HepG2 (cell line): ENCODE measurements around the gene ATP7B. TPM values are rescaled to one million over a fixed set of nuclear protein-coding genes. Genes with fewer than 3 reads are reported as not detected.

Experiments
- CCDC6 ChIP-seq: sonication (generic); formaldehyde crosslinking; IDR thresholded peaks from 2 replicates; pipeline ENCODE4 v1.8.1; 2022; ENCODE audit warnings: mild to moderate bottlenecking, missing genetic modification reagents, moderate library complexity
- CREM ChIP-seq, 2 experiments: sonication (generic) in 1 of 2; formaldehyde crosslinking in 1 of 2; IDR thresholded peaks; 2 replicates each; pipeline versions ENCODE4 v1.4.0 to v1.6.1; 2016 to 2020; ENCODE audit warnings: antibody characterized with exemption in 1 of 2, mild to moderate bottlenecking in 1 of 2, missing genetic modification reagents in 1 of 2
- CTCF ChIP-seq: sonication (generic); formaldehyde crosslinking; IDR thresholded peaks from 2 replicates; pipeline ENCODE4 v1.5.0; 2020; ENCODE audit warnings: mild to moderate bottlenecking, missing genetic modification reagents, moderate library complexity
- DMAP1 ChIP-seq: IDR thresholded peaks from 2 replicates; pipeline ENCODE4 v1.6.1; 2016
- DRAP1 ChIP-seq: IDR thresholded peaks from 2 replicates; pipeline ENCODE4 v1.6.1; 2016; ENCODE audit warnings: missing genetic modification reagents, missing compliant biosample characterization
- KDM4B ChIP-seq: sonication (generic); formaldehyde crosslinking; IDR thresholded peaks from 2 replicates; pipeline ENCODE4 v1.4.0; 2020; ENCODE audit warnings: missing genetic modification reagents
- MAF1 ChIP-seq: sonication (generic); formaldehyde crosslinking; IDR thresholded peaks from 2 replicates; pipeline ENCODE4 v1.5.0; 2020; ENCODE audit warnings: missing genetic modification reagents, borderline replicate concordance
- PRMT3 ChIP-seq: sonication (generic); formaldehyde crosslinking; IDR thresholded peaks from 2 replicates; pipeline ENCODE4 v1.8.1; 2022; ENCODE audit warnings: low read depth, mild to moderate bottlenecking, moderate library complexity, missing genetic modification reagents, borderline replicate concordance
- SIN3A ChIP-seq: IDR thresholded peaks from 2 replicates; pipeline ENCODE4 v1.6.1; 2011; ENCODE audit warnings: low read depth, mild to moderate bottlenecking, control low read depth, low read length, borderline replicate concordance
- SPEN ChIP-seq: sonication (generic); formaldehyde crosslinking; IDR thresholded peaks from 2 replicates; pipeline ENCODE4 v1.5.1; 2020; ENCODE audit warnings: low read depth, mild to moderate bottlenecking, missing genetic modification reagents
- ZBTB1 ChIP-seq: sonication (generic); formaldehyde crosslinking; IDR thresholded peaks from 2 replicates; pipeline ENCODE4 v1.4.0; 2020; ENCODE audit warnings: missing genetic modification reagents, borderline replicate concordance
- ZBTB8A ChIP-seq: sonication (generic); formaldehyde crosslinking; IDR thresholded peaks from 2 replicates; pipeline ENCODE4 v1.4.0; 2020; ENCODE audit warnings: mild to moderate bottlenecking, low read depth, missing genetic modification reagents, borderline replicate concordance
- ZC3H4 ChIP-seq: sonication (generic); formaldehyde crosslinking; IDR thresholded peaks from 2 replicates; pipeline ENCODE4 v1.4.0; 2020; ENCODE audit warnings: missing genetic modification reagents, borderline replicate concordance
- ZFP36 ChIP-seq: fragments of 150-350 bp; IDR thresholded peaks from 2 replicates; pipeline ENCODE4 v1.6.1; 2018; ENCODE audit warnings: borderline replicate concordance, low read length, low read depth; ENCODE audit not compliant: partially characterized antibody
- ZNF251 ChIP-seq: sonication (generic); formaldehyde crosslinking; IDR thresholded peaks from 2 replicates; pipeline ENCODE4 v1.9.0; 2021; ENCODE audit warnings: mild to moderate bottlenecking, missing genetic modification reagents
- ZNF407 ChIP-seq: sonication (generic); formaldehyde crosslinking; IDR thresholded peaks from one replicate; pipeline ENCODE4 v1.5.1; 2020; ENCODE audit warnings: mild to moderate bottlenecking, missing genetic modification reagents; ENCODE audit errors: not compliant biosample characterization
- ZNF446 ChIP-seq: sonication (generic); formaldehyde crosslinking; IDR thresholded peaks from 2 replicates; pipeline ENCODE4 v1.5.0; 2020; ENCODE audit warnings: mild to moderate bottlenecking, missing genetic modification reagents
- ZNF761 ChIP-seq: sonication (generic); formaldehyde crosslinking; conservative IDR thresholded peaks from 2 replicates; pipeline ENCODE4 v1.4.0; 2020; ENCODE audit warnings: mild to moderate bottlenecking, missing genetic modification reagents
- ZSCAN20 ChIP-seq: sonication (generic); formaldehyde crosslinking; IDR thresholded peaks from 2 replicates; pipeline ENCODE4 v1.4.0; 2020; ENCODE audit warnings: missing genetic modification reagents, mild to moderate bottlenecking, borderline replicate concordance
- ZSCAN22 ChIP-seq: sonication (generic); formaldehyde crosslinking; IDR thresholded peaks from 2 replicates; pipeline ENCODE4 v1.4.0; 2020; ENCODE audit warnings: mild to moderate bottlenecking, missing genetic modification reagents
- polyA plus RNA-seq, 8 experiments: library from polyadenylated mRNA; depleted of rRNA in 3 of 8; stranded (reverse) in 7 of 8; unstranded in 1 of 8; fragments of >200 nt; fragmentation: Illumina TruSeq in 4 of 8; extraction: Trizol in 4 of 8; gene quantifications; 2 replicates each; pipeline versions ENCODE4 v1.2.1 to v1.2.3, GENCODE V29; 2011 to 2016; ENCODE audit warnings: low read depth in 4 of 8, missing spikeins in 1 of 8, mixed read lengths in 1 of 8; ENCODE audit not compliant: insufficient read depth in 1 of 8
- total RNA-seq, 5 experiments: library from RNA; depleted of rRNA; stranded (reverse); fragments of >200 nt; fragmentation: Illumina TruSeq; extraction: Trizol; gene quantifications; 2 replicates each; pipeline ENCODE4 v1.2.3, GENCODE V29; 2016; ENCODE audit warnings: low read depth in 1 of 5

Gene ATP7B
- total and polyA plus RNA-seq, 2 of the 13 experiments (the other 11 are each of a cell fraction or from before 2014, with no cell fraction given): 31.8 to 57.4 TPM

GRCh38 chr13:52025475-52026245 lies 14.4 kb upstream of the ATP7B start (continued):
- no peak for TF ChIP-seq ZNF407 (CRISPR knock-in tag)
- TF ChIP-seq CREM (IDR thresholded peaks at IDR 0.05): peak; percentile 85
- TF ChIP-seq CREM (CRISPR knock-in tag; IDR thresholded peaks at IDR 0.05): no peak
- no peak for TF ChIP-seq DMAP1 (CRISPR knock-in tag)
- TF ChIP-seq SPEN (CRISPR knock-in tag): peak; percentile 71; the same call in 1 of the 2 replicates
- TF ChIP-seq CTCF (CRISPR knock-in tag): peak; percentile 47
- no peak for TF ChIP-seq ZC3H4
- 0 out of 2 replicates have a peak, but pooled peaks have one; percentile 6 for TF ChIP-seq CCDC6
- TF ChIP-seq ZFP36: no peak
- no peak for TF ChIP-seq ZSCAN20 (CRISPR knock-in tag)
- TF ChIP-seq ZBTB8A: no peak
- no peak for TF ChIP-seq ZNF446
- no peak for TF ChIP-seq ZNF761 (CRISPR knock-in tag)
- TF ChIP-seq ZBTB1 (CRISPR knock-in tag): no peak
- no peak for TF ChIP-seq ZNF251 (CRISPR knock-in tag)
- TF ChIP-seq SIN3A: no peak
- no peak for TF ChIP-seq DRAP1 (CRISPR knock-in tag)
- TF ChIP-seq PRMT3 (CRISPR knock-in tag): no peak
- TF ChIP-seq ZSCAN22 (CRISPR knock-in tag): no peak
- no peak for TF ChIP-seq KDM4B
- TF ChIP-seq MAF1 (CRISPR knock-in tag): no peak
